ENCODE results near the gene GAS7.

GAS7 gene

DNA sequence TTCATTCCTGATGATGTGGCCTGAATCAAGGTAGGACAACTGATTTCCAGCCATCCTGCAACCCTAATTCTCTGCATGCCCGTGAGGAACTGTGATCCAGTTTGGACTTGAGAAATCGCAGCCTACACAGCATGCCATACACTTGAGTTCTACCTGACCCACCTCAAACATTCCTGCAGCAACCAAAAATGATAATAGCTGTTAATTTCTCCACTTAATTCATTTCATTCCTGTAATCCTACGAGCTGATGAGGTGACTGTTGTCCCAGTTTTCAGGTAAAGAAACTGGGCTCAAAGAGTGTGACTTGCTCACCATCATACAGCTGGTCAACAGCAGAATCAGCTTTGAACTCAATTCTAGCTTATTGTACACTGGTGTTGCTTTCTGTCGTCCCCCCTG is 2.2 kb upstream of the GAS7 start:
- no peak for DNase-seq (ENCODE audit: low read depth in 2 of 2)

DNA sequence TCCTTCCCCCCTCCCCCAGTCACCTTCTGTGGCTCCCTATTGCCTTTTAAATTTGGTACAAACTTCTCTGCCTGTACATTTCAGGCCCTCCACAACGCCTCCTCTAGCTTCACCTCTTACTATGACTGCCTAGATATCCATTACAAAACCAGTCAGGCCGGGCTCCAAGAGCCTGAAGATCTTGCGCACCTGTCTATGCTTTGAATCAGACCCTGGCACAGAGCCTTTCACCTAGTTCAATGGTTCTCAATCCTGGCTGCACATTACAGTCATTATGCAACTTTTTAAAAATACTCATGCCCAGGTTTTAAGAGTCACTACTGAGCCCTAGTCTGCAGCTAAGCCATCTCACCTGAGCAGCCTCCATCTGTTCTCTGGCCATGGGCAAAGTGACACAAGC is 1.6 kb upstream of the GAS7 start:
- no peak for DNase-seq (ENCODE audit: low read depth in 2 of 2)

DNA sequence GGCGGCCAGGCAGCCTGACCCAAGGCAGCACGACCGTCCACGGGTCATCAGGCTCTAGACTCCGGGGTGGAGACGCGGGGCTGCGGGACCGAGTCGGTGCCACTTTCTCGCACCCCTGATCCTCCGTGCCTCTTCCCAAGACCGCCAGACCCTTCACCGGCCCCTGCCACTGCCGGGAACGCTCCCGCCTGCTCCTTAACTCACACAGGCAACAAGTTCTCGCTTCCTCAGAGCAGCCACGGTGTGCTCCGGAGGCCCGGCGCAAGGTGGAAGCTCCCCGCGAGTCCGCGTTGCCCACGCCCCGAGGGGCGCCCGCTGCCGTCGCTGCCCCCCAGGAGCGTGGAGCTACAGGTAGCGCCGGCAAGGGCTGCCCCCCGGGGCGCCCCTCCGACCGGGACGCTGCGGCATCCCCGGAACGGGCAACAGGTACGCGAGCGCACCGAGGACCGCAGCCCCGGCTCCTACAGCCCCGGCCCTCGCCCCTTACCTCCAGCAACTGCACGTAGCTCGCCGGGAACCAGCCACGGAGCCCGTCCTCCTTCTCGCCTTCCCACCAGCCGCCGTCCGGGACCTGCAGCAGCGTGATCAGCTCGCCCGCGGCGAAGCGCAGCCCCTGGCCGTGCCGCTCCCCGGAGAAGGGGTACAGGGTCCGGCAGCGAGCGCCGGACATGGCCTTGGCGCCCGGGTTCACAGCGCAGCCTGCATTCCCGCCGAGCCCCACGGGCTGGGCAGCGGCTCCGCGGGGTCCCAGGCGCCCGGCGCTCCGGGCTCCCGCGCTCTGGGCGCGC is 491 bp downstream of the GAS7 start:
- DNase-seq (ENCODE audit: low read depth in 2 of 2), result no peak

DNA sequence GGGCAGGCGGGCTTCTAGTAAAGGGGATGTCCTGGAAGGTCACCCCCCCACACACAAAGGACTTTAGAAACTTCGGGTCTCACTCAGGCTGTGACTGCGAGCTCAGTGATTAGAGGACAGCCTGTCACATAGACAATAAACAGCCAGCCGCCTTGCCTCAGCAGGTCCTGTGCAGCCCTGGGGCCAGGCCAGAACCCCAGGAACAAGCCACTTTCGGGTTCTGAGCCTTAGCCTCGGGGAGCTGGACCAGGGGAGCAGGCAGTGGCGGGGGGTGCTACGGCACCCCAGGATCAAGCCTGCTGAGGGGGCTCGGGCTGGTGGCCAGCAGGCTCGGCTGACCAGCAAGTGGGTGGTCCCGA is 1.1 kb downstream of the GAS7 start:
- DNase-seq (ENCODE audit: low read depth in 2 of 2), result no peak

DNA sequence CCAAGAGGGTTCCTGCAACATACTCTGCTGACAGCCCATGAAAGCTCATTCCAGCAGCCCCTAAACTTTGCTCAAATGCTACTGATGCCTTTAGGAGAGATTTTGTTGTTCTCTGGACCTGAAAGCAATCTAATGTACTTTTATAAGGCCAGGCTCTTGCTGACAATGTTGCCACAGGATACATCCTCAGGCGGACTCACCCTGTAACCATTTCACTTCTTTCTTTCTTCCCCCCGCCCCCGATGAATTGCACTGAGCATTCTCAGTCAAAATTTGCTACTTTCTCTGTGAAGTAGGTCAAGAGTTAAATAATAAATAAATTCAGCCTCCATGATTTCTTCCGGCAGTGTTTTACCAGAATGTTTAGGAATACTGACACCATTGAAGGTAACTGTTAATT is 1.5 kb downstream of the GAS7 start:
- no peak for DNase-seq (ENCODE audit: low read depth in 2 of 2)

DNA sequence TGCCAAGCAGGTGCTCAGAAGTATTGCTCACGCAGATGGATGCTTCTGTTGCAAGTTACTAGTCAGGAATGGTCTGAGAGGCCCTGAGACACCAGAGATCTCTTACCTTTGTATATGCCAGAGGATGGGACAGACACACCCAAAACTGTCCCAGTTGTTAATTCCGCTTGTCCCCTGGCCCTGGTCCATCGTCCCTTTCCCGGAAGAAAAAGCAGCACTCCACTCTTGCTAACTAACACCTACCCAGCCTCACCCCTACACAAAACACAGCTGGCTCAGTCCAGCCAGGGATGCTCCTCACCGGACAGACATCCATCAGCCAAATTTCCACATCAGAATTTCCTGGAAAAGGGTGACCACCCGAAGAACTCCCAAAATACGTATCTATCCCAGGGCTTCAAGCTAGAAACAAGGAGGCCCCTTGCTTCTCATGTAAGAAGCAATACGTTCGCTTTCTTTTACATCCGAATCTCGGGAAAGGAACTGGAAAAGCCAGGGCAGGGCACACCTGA is 2.0 kb downstream of the GAS7 start:
- DNase-seq (ENCODE audit: low read depth in 2 of 2), result no peak

DNA sequence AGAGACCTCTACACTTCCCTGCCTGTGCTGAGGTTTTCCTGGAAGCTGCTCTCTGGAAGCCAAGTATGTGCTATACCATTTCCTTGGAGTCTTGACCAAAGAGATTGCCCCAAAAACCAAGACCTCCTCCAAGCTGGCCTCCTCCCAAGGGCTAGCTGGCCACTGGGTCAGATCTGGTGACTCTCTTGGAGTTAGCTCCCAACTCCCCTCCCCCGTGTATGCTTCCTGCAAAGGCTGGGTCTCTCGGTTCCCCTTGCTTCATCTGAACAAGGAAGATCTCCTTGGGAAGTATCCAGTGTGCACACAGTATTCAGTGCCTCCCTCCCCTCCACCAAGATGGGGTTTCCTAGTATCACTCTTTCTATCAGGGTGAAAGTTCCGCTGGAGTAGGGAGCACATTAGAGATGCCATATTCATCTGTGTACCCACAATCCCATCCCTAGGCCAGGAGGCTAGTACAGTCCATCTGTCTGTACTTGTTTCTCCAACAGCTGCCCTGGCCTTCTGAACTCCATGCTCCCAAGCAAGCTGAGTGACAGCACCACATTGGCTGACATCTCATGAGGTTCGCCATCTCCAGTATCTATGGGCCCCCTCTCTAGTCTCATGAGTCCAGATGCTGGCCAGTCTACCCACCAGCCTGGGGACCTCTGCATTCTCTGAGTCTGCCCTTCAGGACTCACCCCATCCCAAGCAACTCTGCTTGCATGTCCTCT is 3.2 kb downstream of the GAS7 start:
- no peak for DNase-seq (ENCODE audit: low read depth in 2 of 2)

DNA sequence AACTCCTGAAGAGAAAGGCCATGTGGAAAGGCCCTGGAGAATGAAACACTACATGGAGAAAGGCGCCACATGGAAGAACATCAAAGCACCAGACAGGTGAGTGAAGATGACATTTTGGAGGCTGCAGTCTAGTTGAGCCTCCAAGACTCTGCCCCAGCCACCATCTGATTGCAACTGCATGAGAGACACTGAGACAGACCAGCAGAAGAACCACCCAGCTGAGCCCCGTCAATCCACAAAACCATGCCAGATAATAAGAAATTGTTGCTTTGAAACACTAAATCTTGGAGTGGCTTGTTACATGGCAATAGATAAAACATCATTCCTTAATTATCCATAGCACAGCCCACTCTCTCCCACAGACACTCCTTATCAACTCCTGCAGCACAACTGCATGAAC is 4.8 kb downstream of the GAS7 start:
- DNase-seq (ENCODE audit: low read depth in 2 of 2), result no peak

DNA sequence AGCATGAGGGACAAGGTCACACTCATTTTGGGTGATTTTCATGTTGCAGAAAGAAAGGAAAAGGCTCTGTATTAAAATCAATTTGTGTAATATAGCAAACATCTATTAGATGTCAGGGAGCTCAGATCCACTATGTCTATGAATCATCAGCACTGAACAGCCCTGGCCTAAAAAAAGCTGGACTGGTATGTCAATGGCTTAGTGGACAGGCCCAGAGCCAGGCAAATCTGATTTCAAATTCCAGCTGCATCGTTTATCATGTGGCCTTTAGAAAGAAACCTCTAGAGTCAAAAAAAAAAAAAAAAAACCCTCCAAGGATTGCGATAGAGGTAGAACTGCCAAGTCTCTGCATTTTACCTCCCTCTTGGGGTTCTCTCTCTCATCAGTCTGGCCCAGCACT is 5.4 kb downstream of the GAS7 start:
- no peak for DNase-seq (ENCODE audit: low read depth in 2 of 2)

DNA sequence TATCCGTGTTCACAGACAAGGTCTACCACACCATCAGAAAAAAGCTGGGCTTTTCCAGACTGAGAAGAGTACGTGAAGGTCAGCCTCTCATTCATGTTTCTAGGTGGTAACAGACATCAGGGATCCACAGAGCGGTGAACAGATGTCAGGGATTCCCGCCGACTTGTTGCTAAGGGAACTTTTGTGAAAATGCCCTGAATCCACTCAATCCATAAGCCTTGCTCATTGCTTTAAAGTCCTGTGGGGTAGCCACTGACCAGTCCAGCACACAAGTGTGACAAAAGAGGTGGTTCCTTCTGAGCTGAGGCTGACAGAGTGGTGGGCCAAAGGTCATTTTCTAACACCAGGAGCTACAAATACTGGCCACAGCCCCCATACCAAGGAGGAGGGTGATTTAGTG is 5.9 kb downstream of the GAS7 start:
- DNase-seq (ENCODE audit: low read depth in 2 of 2), result no peak

DNA sequence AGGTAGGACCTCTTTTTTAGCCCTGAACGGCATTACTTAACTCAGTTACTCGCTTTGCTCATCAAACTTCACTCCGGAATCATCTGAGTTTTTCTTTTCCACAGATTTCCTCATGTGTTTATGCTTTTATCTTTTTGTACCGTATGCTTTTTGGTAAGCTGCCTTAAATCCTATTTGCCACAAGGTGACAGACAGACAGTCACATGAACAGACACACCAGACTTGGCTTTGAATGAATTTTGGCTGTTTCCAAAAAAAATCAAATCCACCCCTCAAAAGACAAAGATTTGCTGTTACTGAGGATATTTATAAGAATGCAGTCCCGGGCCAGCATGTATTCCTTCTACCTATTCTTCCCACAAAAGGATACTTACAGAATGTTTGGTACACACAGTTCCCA is 10.9 kb downstream of the GAS7 start:
- DNase-seq (ENCODE audit: low read depth in 2 of 2), result no peak

DNA sequence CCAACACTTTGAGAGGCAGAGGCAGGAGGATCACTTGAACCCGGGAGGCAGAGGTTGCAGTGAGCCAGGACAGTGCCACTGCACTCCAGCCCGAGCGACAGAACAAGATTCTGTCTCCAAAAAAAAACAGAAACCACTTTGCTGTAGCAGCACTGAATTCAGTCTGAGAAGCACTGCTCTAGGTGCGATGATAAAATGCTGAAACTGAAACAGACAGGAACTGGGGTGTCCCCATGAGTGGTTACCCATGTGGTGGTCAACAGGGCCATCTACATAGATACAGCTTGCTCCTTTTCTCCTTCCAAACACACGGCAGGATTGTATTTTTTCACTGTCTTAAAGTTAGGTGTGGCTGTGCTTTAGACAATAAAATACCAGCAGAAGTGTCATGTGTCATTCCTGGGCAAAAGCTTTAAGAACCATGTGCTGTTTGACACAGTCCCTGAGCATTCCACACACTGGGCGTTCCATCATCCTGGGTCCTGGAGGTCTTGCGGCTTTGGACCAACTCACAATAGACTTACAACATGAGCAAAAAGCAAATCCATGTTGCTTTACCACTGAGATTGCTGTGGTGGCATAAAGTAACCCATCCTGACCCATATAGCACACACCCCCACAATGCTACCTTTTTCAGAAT is 11.5 kb downstream of the GAS7 start:
- DNase-seq (ENCODE audit: low read depth in 2 of 2), result no peak

DNA sequence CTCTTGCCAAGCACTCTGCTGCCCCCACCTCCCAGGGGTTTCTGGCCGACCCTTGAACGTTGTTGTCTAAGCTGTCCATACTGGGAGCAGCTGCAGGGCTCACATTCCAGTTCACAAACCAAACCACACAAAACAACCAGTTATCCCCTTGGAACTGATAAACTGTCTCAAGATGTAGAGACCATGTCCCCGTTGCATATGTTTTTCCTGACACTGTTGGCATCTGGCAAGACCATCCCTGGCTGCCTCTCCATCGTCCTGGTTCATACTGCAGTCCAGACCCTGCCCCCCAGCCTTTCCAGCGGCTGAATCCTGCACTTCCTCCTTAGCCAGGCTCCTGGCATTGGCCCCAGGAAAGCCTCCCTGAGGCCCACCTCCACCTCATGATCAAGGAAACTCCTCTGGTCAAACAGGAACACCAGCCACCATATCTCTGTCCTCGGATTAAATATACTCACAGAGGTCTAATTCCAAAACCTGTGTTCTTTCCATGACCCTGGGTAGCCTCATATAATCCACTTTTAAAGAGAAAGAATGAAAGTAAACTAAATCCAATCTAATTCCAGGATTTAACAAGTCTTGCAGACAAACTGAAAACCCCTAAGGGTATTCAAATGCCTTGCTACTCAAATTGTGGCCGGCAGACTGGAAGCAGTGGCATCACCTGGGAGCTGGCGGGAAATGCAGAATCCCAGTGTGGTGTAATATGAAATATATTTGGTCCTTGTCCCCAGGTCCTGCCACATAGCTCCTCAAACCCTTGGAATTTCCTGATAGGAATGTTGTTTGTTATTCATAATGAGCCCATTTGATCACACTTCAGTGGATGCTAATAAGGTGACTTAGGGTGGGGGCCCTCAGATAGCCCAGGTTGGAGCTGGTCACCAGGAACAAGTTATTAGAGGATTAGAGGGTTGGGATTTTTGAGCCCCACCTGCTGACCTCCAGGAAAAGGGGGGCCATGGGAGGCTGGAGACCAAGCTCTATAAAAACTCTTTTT is 14.2 kb downstream of the GAS7 start:
- DNase-seq (ENCODE audit: low read depth in 2 of 2), result no peak

DNA sequence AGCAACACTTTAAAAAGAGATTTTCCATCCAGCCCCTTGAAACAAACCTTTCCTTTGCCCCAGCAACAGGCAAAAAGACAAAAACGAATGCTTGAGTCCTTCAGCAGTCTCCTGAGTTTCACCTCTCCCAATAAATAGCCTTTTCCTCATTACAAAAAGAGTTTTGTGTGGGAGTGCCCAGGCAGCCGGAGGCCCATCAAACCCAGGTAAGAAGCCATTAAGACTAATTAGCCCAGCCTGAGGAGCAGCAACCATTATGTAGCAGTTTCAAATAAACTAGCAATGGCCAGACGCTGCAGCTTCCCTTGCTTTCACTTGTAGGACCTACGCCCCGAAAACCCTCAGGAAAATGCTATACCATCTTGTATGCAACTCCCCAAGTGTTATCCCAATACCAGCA is 15.6 kb downstream of the GAS7 start:
- no peak for DNase-seq (ENCODE audit: low read depth in 2 of 2)

DNA sequence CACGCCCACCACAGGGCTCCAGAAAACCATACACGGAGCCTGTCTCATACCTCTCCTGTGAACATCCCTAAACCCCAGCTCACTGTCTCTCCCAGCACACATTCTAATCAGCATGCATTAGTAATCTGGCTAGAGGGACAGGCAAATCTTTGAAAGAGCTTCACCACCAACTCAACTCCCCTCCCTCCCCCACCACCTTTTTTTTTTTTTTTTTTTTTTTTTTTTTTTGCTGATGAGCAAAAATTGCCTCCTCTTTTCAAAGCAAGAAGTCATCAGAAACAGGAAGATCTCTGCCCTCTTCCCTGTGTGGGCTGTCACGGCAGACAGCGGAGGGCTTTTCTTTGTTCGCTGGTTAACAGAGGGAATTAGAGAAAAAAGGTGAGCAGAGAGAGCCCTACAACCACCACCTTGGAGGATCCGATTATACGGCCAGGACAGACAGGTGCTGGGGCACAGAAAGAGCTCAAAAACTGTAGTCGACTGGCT is 19.9 kb downstream of the GAS7 start:
- DNase-seq (ENCODE audit: low read depth in 2 of 2), result no peak

DNA sequence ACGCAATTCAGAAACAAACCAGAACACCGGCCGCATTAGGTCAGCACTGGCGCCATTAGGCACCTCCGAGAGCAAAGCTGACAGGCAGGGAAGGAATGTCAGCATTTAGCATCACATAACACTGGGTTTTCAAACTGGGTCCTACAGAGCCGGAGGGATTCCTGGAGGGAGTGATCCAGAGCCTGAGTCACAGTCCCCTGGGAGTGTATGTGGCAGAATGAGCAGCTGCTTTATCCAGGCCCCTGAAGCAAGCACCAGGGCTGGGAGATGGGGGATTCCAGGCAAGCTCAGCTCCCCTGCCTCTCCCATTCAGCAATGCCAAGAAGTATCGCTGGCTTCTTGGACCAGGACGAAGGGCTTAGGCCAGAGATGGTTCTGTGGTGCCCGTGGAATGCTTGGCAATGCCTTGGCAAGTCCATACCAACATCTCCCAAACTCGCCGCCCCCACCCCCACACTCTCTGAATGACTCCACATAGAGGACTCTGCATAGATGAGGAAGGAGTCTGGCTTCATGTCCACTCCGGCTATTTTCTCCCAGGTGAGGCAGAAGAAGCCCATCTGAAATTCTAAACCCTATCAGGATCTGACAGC is 20.4 kb downstream of the GAS7 start:
- DNase-seq (ENCODE audit: low read depth in 2 of 2), result no peak

DNA sequence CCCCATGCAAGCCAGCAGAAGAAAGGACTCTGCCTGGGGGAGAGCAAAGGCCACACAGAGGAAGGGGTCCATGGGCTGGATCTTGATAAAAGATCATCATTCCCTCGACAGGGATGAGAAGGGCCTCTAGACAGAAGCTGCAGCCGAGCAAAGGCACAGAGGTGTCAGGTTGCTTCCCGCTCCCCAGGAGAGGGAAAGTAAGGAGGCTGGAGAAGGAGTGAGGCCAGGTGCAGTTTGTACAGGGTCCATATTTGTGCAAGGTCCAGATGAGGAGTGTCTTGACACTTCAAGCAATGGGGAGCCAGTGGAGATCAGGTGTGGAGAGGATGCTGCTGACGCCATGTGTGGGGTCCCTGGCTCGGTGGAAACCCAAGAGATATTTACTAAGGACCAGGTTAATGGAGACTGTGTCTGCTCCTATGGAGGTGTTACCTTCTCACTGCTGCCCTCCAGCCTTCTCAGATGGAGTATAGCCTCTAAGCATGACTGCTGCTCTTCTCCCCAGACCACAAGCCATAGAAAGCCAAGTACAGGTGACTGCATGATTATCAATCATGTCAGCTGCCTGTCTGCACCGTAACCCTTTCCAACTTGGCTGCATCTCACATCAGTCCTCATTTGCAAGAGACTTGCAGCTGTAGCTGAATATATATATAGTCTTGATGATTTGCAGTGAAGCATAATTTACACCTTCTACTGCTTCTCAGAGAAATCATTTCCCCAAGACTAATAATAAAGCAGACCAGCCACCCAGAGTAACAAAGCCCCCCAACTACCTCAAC is 21.1 kb downstream of the GAS7 start:
- DNase-seq (ENCODE audit: low read depth in 2 of 2), result no peak

DNA sequence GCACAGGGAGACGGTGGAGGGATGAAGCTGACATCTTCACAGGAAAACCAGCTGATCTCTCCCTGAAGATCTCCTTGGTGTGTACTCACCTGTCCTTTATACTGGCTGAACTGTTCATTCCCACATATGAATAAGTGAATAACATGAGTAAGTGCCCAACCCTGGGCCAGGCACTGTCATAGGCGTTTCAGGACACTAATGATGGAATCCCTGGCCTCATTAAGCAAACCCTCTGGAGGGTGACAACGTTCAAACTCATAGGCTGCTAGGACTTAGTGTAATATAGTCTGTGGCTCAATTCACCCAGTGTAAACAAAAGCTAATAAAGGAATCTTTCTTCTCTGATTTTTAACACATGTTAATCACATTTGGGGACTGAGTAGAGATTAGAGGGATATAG is 24.5 kb downstream of the GAS7 start:
- no peak for DNase-seq (ENCODE audit: low read depth in 2 of 2)

DNA sequence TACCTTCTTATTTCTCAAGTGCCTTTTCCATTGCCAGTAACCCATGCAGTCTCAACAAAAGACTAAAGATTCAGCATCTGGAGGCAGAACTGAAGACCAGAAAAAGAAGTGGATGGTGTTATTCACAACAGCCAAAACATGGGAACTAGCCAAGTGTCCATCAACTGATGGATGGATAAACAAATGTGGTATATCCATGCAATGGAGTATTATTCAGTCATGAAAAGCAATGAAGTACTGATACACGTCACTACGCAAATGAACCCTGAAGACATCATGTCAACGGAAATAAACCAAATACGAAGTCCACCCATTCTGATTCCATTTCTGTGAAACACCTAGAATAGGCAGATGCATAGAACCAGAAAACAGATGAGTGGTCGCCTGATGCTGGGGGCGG is 25.6 kb downstream of the GAS7 start:
- no peak for DNase-seq (ENCODE audit: low read depth in 2 of 2)

DNA sequence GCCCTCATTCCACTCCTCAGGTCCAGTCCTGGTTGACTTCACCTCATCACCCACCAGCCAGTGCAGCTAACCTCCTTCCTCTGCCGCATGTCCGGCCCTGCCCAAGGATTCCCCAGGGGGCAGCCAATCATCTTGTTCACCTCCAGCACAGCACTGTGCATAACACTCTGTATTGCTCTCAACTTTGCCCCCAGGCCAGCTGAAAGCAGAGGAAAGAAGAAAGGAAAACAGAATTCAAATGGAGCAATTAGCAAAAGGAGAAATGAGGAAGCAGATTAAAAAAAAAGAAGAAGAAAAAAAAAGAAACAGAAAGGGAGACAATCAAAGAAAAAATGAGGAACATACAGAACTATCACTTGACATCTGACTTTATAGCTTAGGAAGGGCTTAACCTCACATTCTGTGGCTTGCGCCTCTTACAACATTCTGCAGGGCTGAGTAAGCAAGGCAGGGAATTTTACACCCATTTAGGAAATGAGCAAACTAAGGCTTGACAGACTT is 26.1 kb downstream of the GAS7 start:
- DNase-seq (ENCODE audit: low read depth in 2 of 2), result no peak
